ENCODE measurements around the gene TMEM259.

Gene TMEM259

DNA sequence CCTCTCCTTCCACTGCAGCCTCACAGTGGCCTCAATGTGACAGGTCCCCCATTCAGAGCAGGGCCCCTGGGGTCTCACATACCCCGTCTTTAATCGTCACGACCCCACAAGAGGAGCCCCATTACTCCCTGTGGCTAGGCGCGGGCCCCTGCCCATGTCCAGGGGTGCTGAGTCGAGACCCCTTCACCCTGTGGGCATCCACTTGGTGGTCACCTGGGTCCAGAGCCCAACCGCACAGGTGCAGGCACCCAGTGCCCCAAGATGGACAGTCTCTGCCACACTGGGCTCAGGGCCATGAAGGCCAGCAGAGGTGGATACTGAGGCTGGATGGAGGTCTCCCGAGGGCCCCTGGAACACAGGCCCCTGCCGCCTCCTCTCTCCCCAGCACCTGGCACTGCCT, 3.0 kb downstream of the TMEM259 start:
- no peak for DNase-seq (ENCODE audit: low read depth in 1 of 2, low spot score in 1 of 2)
- TF ChIP-seq, protein P1, sequence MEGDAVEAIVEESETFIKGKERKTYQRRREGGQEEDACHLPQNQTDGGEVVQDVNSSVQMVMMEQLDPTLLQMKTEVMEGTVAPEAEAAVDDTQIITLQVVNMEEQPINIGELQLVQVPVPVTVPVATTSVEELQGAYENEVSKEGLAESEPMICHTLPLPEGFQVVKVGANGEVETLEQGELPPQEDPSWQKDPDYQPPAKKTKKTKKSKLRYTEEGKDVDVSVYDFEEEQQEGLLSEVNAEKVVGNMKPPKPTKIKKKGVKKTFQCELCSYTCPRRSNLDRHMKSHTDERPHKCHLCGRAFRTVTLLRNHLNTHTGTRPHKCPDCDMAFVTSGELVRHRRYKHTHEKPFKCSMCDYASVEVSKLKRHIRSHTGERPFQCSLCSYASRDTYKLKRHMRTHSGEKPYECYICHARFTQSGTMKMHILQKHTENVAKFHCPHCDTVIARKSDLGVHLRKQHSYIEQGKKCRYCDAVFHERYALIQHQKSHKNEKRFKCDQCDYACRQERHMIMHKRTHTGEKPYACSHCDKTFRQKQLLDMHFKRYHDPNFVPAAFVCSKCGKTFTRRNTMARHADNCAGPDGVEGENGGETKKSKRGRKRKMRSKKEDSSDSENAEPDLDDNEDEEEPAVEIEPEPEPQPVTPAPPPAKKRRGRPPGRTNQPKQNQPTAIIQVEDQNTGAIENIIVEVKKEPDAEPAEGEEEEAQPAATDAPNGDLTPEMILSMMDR (IDR thresholded peaks at IDR 0.05; ENCODE audit: insufficient read depth, low read length) = no peak
- TF ChIP-seq POLR2AphosphoS5 (IDR thresholded peaks at IDR 0.05; ENCODE audit: low read depth) (no peak), GABPA (IDR thresholded peaks at IDR 0.05; ENCODE audit: low read depth) (no peak), SPI1 (IDR thresholded peaks at IDR 0.05; ENCODE audit: borderline replicate concordance, low read depth) (no peak)
- TF ChIP-seq, protein P2, sequence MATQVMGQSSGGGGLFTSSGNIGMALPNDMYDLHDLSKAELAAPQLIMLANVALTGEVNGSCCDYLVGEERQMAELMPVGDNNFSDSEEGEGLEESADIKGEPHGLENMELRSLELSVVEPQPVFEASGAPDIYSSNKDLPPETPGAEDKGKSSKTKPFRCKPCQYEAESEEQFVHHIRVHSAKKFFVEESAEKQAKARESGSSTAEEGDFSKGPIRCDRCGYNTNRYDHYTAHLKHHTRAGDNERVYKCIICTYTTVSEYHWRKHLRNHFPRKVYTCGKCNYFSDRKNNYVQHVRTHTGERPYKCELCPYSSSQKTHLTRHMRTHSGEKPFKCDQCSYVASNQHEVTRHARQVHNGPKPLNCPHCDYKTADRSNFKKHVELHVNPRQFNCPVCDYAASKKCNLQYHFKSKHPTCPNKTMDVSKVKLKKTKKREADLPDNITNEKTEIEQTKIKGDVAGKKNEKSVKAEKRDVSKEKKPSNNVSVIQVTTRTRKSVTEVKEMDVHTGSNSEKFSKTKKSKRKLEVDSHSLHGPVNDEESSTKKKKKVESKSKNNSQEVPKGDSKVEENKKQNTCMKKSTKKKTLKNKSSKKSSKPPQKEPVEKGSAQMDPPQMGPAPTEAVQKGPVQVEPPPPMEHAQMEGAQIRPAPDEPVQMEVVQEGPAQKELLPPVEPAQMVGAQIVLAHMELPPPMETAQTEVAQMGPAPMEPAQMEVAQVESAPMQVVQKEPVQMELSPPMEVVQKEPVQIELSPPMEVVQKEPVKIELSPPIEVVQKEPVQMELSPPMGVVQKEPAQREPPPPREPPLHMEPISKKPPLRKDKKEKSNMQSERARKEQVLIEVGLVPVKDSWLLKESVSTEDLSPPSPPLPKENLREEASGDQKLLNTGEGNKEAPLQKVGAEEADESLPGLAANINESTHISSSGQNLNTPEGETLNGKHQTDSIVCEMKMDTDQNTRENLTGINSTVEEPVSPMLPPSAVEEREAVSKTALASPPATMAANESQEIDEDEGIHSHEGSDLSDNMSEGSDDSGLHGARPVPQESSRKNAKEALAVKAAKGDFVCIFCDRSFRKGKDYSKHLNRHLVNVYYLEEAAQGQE (IDR thresholded peaks at IDR 0.05; ENCODE audit: insufficient replicate concordance, low read depth) = no peak
- H3K4me3 ChIP-seq (replicated peaks; ENCODE audit: insufficient read depth, low read length) = peak overlapping the region; percentile 6
- H3K27ac ChIP-seq (replicated peaks) = no peak overlapping the region
- H3K27me3 ChIP-seq (ENCODE audit: insufficient read depth, poor library complexity, severe bottlenecking) = no peaks in the 10 kb centered on the region

DNA sequence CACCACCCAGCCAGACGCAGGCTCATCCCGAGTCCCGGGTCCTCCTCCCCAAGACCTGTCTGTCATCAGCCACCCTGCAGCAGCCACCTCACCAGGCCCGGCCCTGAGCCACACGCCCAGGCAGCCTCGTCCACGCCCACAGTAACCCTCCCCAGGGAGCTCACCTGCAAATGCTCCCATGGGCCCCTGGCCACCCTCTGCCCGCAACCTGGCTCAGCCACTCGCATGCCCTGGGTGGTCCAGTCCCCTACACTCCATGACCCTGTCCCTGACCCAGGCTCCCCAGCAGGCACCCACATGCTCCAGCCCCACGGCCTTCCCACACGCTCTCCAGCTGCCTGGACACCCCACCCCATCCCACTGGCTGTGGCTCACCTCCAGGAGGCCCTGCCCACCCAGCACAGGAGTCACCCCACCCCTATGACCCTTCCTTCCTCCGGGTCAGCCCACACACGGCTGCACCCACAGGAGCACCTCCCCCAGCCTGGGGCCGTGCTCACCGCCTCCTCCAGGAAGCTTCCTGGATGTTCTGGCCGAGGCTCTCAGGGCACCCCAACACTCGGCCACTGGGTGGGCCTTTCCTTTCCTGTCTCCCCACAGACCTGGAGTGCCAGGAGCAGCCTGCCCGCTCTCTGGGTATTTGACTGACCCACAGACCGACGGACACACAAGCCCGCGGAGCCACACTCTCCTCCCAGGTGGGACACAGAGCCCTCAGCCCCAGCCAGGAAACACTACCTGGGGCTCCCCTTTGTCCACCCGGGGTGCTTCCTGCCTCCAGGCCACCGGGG, 3.6 kb downstream of the TMEM259 start:
- Histone ChIP-seq H3K4me3 (replicated peaks; ENCODE audit: insufficient read depth, low read length) (peak overlapping the region; percentile 6), H3K27ac (replicated peaks) (peak overlapping the region; percentile 23; the same call in 1 of the 2 replicates), H3K27me3 (ENCODE audit: insufficient read depth, poor library complexity, severe bottlenecking) (no peaks in the 10 kb centered on the region)
- TF ChIP-seq SPI1 (IDR thresholded peaks at IDR 0.05; ENCODE audit: borderline replicate concordance, low read depth) = no peak
- TF ChIP-seq GABPA (IDR thresholded peaks at IDR 0.05; ENCODE audit: low read depth) = no peak
- 0 out of 2 replicates have a peak, but pooled peaks have one; percentile 7 for TF ChIP-seq POLR2AphosphoS5 (IDR thresholded peaks at IDR 0.05; ENCODE audit: low read depth)
- DNase-seq (ENCODE audit: low read depth in 1 of 2, low spot score in 1 of 2) = peak in 1 of 2 experiments; percentile 54

DNA sequence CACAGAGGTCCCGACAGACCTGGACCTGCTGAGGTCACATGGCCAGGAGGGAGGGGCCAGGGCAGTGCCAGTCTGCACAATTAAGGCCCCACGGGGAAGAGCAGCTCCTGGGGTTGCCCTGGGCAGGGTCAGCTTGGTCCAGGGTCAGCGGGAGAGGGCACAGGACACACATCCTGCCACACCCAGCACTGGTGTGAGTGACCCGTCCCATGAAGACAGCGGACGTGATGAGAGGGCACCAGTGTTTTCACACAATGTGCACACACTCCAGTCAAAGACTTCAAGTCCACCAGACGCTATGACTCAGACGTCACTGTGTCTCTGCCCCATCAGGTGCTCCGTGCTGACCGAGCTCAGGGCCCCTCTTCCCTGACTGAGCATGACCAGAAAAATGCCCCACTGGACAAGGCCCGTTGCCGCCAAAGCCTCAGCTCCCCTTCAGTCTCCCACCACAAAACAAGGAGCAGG, 4.2 kb downstream of the TMEM259 start:
- TF ChIP-seq SPI1 (IDR thresholded peaks at IDR 0.05; ENCODE audit: borderline replicate concordance, low read depth) (no peak), GABPA (IDR thresholded peaks at IDR 0.05; ENCODE audit: low read depth) (no peak), POLR2AphosphoS5 (IDR thresholded peaks at IDR 0.05; ENCODE audit: low read depth) (no peak)
- TF ChIP-seq, protein P1 (IDR thresholded peaks at IDR 0.05; ENCODE audit: insufficient read depth, low read length) = no peak
- TF ChIP-seq, protein P2 (IDR thresholded peaks at IDR 0.05; ENCODE audit: insufficient replicate concordance, low read depth) = no peak
- Histone ChIP-seq H3K27me3 (ENCODE audit: insufficient read depth, poor library complexity, severe bottlenecking) (no peaks in the 10 kb centered on the region), H3K4me3 (replicated peaks; ENCODE audit: insufficient read depth, low read length) (no peak overlapping the region), H3K27ac (replicated peaks) (no peak overlapping the region)
- no peak for DNase-seq (ENCODE audit: low read depth in 1 of 2, low spot score in 1 of 2)

- H3K27me3 ChIP-seq (ENCODE audit: insufficient read depth, poor library complexity, severe bottlenecking) = no peaks in the 10 kb centered on the region
- 0 out of 2 replicates have a peak, but pooled peaks have one; percentile 15 for TF ChIP-seq POLR2AphosphoS5 (IDR thresholded peaks at IDR 0.05; ENCODE audit: low read depth)
- TF ChIP-seq, protein P1 (IDR thresholded peaks at IDR 0.05; ENCODE audit: insufficient read depth, low read length) = no peak
- no peak for DNase-seq (ENCODE audit: low read depth in 1 of 2, low spot score in 1 of 2)
- H3K27ac ChIP-seq (replicated peaks) = no peak overlapping the region
- H3K4me3 ChIP-seq (replicated peaks; ENCODE audit: insufficient read depth, low read length) = no peak overlapping the region
These were observed 4.9 kb downstream of the TMEM259 start for GRCh38 chr19:1015782-1016646.
